HL-60 (cell line): ENCODE data around the gene MYO1D.

Source experiments
- CTCF ChIP-seq: IDR thresholded peaks from one replicate; pipeline ENCODE4 v1.5.1; 2011; ENCODE audit warnings: low read length, control low read depth, inconsistent platforms; ENCODE audit not compliant: insufficient read depth
- GABPA ChIP-seq: IDR thresholded peaks from 2 replicates; pipeline ENCODE4 v1.6.1; 2012; ENCODE audit warnings: low read depth
- POLR2AphosphoS5 ChIP-seq: IDR thresholded peaks from 2 replicates; pipeline ENCODE4 v1.6.1; 2012; ENCODE audit warnings: low read depth
- REST ChIP-seq: IDR thresholded peaks from 2 replicates; pipeline ENCODE4 v1.6.1; 2012; ENCODE audit warnings: low read depth; ENCODE audit not compliant: insufficient replicate concordance
- SPI1 ChIP-seq: IDR thresholded peaks from 2 replicates; pipeline ENCODE4 v1.6.1; 2012; ENCODE audit warnings: low read depth, mild to moderate bottlenecking, borderline replicate concordance

DNA sequence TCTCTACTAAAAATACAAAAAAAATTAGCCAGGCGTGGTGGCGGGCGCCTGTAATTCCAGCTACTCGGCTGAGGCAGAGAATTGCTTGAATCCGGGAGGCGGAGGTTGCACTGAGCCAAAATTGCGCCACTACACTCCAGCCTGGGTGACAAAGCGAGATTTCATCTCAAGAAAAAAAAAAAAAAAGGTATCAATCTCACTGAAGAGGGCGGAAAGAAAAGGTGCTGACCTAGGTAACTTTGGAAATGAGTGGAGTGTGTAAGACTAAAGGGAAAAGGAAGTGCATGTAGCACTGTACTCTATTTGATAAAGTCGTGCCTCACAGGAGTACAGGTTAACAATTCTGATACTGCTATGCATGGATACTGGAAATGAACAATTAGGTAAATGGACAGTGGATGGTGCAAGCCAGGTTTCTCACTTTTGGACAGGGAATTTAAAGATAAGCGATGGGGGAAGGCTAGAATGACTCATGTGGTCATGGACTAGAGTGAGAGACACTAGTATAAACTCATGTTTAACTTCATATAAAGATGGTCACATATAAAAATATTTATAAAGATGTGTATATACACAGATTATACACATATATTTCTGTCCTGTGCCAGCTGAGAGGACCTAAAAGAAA, 247.2 kb downstream of the MYO1D start:
- TF ChIP-seq POLR2AphosphoS5 (no peak), CTCF (no peak), REST (no peak), SPI1 (no peak), GABPA (no peak)
